ENCODE measurements around the gene AFP.

AFP gene

GRCh38 chr4:73459048-73459421 lies 23.0 kb downstream of the AFP start:
- H4K20me1 ChIP-seq (ENCODE audit: insufficient read depth, low read length, poor library complexity, severe bottlenecking) = no peaks in the 10 kb centered on the region
- TF ChIP-seq, protein P1, sequence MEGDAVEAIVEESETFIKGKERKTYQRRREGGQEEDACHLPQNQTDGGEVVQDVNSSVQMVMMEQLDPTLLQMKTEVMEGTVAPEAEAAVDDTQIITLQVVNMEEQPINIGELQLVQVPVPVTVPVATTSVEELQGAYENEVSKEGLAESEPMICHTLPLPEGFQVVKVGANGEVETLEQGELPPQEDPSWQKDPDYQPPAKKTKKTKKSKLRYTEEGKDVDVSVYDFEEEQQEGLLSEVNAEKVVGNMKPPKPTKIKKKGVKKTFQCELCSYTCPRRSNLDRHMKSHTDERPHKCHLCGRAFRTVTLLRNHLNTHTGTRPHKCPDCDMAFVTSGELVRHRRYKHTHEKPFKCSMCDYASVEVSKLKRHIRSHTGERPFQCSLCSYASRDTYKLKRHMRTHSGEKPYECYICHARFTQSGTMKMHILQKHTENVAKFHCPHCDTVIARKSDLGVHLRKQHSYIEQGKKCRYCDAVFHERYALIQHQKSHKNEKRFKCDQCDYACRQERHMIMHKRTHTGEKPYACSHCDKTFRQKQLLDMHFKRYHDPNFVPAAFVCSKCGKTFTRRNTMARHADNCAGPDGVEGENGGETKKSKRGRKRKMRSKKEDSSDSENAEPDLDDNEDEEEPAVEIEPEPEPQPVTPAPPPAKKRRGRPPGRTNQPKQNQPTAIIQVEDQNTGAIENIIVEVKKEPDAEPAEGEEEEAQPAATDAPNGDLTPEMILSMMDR (conservative IDR thresholded peaks at IDR 0.05; ENCODE audit: low read length) = no peak
- TF ChIP-seq EZH2phosphoT487 (IDR thresholded peaks at IDR 0.05; ENCODE audit: borderline replicate concordance) = no peak
- H3K27me3 ChIP-seq (ENCODE audit: insufficient read depth, low read length, poor library complexity, severe bottlenecking) = no peaks in the 10 kb centered on the region
- H3K9me2 ChIP-seq (replicated peaks; ENCODE audit: low read depth, low read length) = no peaks in the 10 kb centered on the region
- no peak overlapping the region for H3K9ac ChIP-seq (ENCODE audit: low read depth, low read length, poor library complexity, severe bottlenecking)
- H3K9me3 ChIP-seq (ENCODE audit: insufficient read depth, low read depth, low read length) = no peaks in the 10 kb centered on the region
- H3F3A ChIP-seq (ENCODE audit: low read depth) = no peaks in the 10 kb centered on the region
- no peak overlapping the region for H3K4me2 ChIP-seq (ENCODE audit: low read depth, low read length, poor library complexity, severe bottlenecking)
- no peaks in the 10 kb centered on the region for H3K36me3 ChIP-seq (ENCODE audit: insufficient read depth, low read length)
- no peak overlapping the region for H3K4me3 ChIP-seq (ENCODE audit: low read length, poor library complexity, severe bottlenecking)
- H3K79me2 ChIP-seq (ENCODE audit: insufficient read depth, low read length) = no peaks in the 10 kb centered on the region
- no peak overlapping the region for H2AFZ ChIP-seq (ENCODE audit: low read length)
- no peaks in the 10 kb centered on the region for H3K4me1 ChIP-seq (ENCODE audit: insufficient read depth, low read length, poor library complexity, severe bottlenecking)

GRCh38 chr4:73460913-73461522 lies 25.0 kb downstream of the AFP start:
- H3K4me1 ChIP-seq (ENCODE audit: insufficient read depth, low read length, poor library complexity, severe bottlenecking) = no peaks in the 10 kb centered on the region
- H3K36me3 ChIP-seq (ENCODE audit: insufficient read depth, low read length) = no peaks in the 10 kb centered on the region
- no peak overlapping the region for H2AFZ ChIP-seq (ENCODE audit: low read length)
- no peaks in the 10 kb centered on the region for H3K27me3 ChIP-seq (ENCODE audit: insufficient read depth, low read length, poor library complexity, severe bottlenecking)
- TF ChIP-seq, protein P1 (conservative IDR thresholded peaks at IDR 0.05; ENCODE audit: low read length) = no peak
- no peak for TF ChIP-seq EZH2phosphoT487 (IDR thresholded peaks at IDR 0.05; ENCODE audit: borderline replicate concordance)
- H3K79me2 ChIP-seq (ENCODE audit: insufficient read depth, low read length) = no peaks in the 10 kb centered on the region
- H3K9me2 ChIP-seq (replicated peaks; ENCODE audit: low read depth, low read length) = no peaks in the 10 kb centered on the region
- H4K20me1 ChIP-seq (ENCODE audit: insufficient read depth, low read length, poor library complexity, severe bottlenecking) = no peaks in the 10 kb centered on the region
- H3K9me3 ChIP-seq (ENCODE audit: insufficient read depth, low read depth, low read length) = no peaks in the 10 kb centered on the region
- no peak overlapping the region for H3K4me2 ChIP-seq (ENCODE audit: low read depth, low read length, poor library complexity, severe bottlenecking)
- H3K9ac ChIP-seq (ENCODE audit: low read depth, low read length, poor library complexity, severe bottlenecking) = no peak overlapping the region
- H3F3A ChIP-seq (ENCODE audit: low read depth) = no peaks in the 10 kb centered on the region
- no peak overlapping the region for H3K4me3 ChIP-seq (ENCODE audit: low read length, poor library complexity, severe bottlenecking)

GRCh38 chr4:73468170-73468569 lies 32.1 kb downstream of the AFP start:
- Histone ChIP-seq H2AFZ (ENCODE audit: low read length) (no peak overlapping the region), H3K4me3 (ENCODE audit: low read length, poor library complexity, severe bottlenecking) (no peak overlapping the region), H3K36me3 (ENCODE audit: insufficient read depth, low read length) (no peaks in the 10 kb centered on the region), H3K79me2 (ENCODE audit: insufficient read depth, low read length) (no peaks in the 10 kb centered on the region), H3K9me2 (replicated peaks; ENCODE audit: low read depth, low read length) (no peaks in the 10 kb centered on the region), H3K9ac (ENCODE audit: low read depth, low read length, poor library complexity, severe bottlenecking) (no peak overlapping the region), H3K27me3 (ENCODE audit: insufficient read depth, low read length, poor library complexity, severe bottlenecking) (no peaks in the 10 kb centered on the region), H3K4me1 (ENCODE audit: insufficient read depth, low read length, poor library complexity, severe bottlenecking) (no peaks in the 10 kb centered on the region), H3K9me3 (ENCODE audit: insufficient read depth, low read depth, low read length) (no peaks in the 10 kb centered on the region; the same call in 1 of the 2 replicates), H3K4me2 (ENCODE audit: low read depth, low read length, poor library complexity, severe bottlenecking) (no peak overlapping the region), H4K20me1 (ENCODE audit: insufficient read depth, low read length, poor library complexity, severe bottlenecking) (no peaks in the 10 kb centered on the region), H3F3A (ENCODE audit: low read depth) (no peaks in the 10 kb centered on the region)
- no peak for TF ChIP-seq EZH2phosphoT487 (IDR thresholded peaks at IDR 0.05; ENCODE audit: borderline replicate concordance)
- TF ChIP-seq, protein P1 (conservative IDR thresholded peaks at IDR 0.05; ENCODE audit: low read length) = no peak
